ENCODE results near the gene ANGPTL1.

ANGPTL1 gene

GRCh38 chr1:178895928-178896327, 25.1 kb upstream of the ANGPTL1 start:
- Histone ChIP-seq H3K4me1 (ENCODE audit: control insufficient read depth, insufficient read depth, low read length) (no peaks in the 10 kb centered on the region), H3K9me3 (ENCODE audit: control insufficient read depth, insufficient read depth, low read length) (no peaks in the 10 kb centered on the region), H3K4me3 (ENCODE audit: low read length) (no peak overlapping the region), H3K27me3 (ENCODE audit: control insufficient read depth, insufficient read depth, low read length) (no peaks in the 10 kb centered on the region), H3K36me3 (ENCODE audit: control insufficient read depth, insufficient read depth, low read length) (no peaks in the 10 kb centered on the region), H3K27ac (ENCODE audit: low read length) (no peak overlapping the region)
- DNase-seq (ENCODE audit: low read depth, low spot score): no peak

- no peaks in the 10 kb centered on the region for H3K9me3 ChIP-seq (ENCODE audit: control insufficient read depth, insufficient read depth, low read length)
- no peaks in the 10 kb centered on the region for H3K36me3 ChIP-seq (ENCODE audit: control insufficient read depth, insufficient read depth, low read length)
- H3K4me1 ChIP-seq (ENCODE audit: control insufficient read depth, insufficient read depth, low read length): no peaks in the 10 kb centered on the region
- no peak overlapping the region for H3K27ac ChIP-seq (ENCODE audit: low read length)
- no peaks in the 10 kb centered on the region for H3K27me3 ChIP-seq (ENCODE audit: control insufficient read depth, insufficient read depth, low read length)
- no peak for DNase-seq (ENCODE audit: low read depth, low spot score)
- WGBS (ENCODE audit: insufficient coverage, insufficient read length): no CpG with 5 or more reads among the region's 2 CpGs
- no peak overlapping the region for H3K4me3 ChIP-seq (ENCODE audit: low read length)
Measured at GRCh38 chr1:178886551-178886950, 15.7 kb upstream of the ANGPTL1 start.

- Histone ChIP-seq H3K4me3 (ENCODE audit: low read length) (no peak overlapping the region), H3K27ac (ENCODE audit: low read length) (no peak overlapping the region), H3K27me3 (ENCODE audit: control insufficient read depth, insufficient read depth, low read length) (no peaks in the 10 kb centered on the region), H3K9me3 (ENCODE audit: control insufficient read depth, insufficient read depth, low read length) (no peaks in the 10 kb centered on the region), H3K36me3 (ENCODE audit: control insufficient read depth, insufficient read depth, low read length) (no peaks in the 10 kb centered on the region), H3K4me1 (ENCODE audit: control insufficient read depth, insufficient read depth, low read length) (no peaks in the 10 kb centered on the region)
- no CpG with 5 or more reads among the region's 4 CpGs for WGBS (ENCODE audit: insufficient coverage, insufficient read length)
- DNase-seq (ENCODE audit: low read depth, low spot score): no peak
Measured at GRCh38 chr1:178885869-178886268, 15.0 kb upstream of the ANGPTL1 start.

- no peaks in the 10 kb centered on the region for H3K9me3 ChIP-seq (ENCODE audit: control insufficient read depth, insufficient read depth, low read length)
- DNase-seq (ENCODE audit: low read depth, low spot score): no peak
- H3K27ac ChIP-seq (ENCODE audit: low read length): no peak overlapping the region
- no peaks in the 10 kb centered on the region for H3K4me1 ChIP-seq (ENCODE audit: control insufficient read depth, insufficient read depth, low read length)
- WGBS (ENCODE audit: insufficient coverage, insufficient read length): no CpG with 5 or more reads among the region's 3 CpGs
- H3K36me3 ChIP-seq (ENCODE audit: control insufficient read depth, insufficient read depth, low read length): no peaks in the 10 kb centered on the region
- no peaks in the 10 kb centered on the region for H3K27me3 ChIP-seq (ENCODE audit: control insufficient read depth, insufficient read depth, low read length)
- no peak overlapping the region for H3K4me3 ChIP-seq (ENCODE audit: low read length)
Measured at GRCh38 chr1:178881950-178882349, 11.1 kb upstream of the ANGPTL1 start.

GRCh38 chr1:178877896-178878295, 7.0 kb upstream of the ANGPTL1 start:
- Histone ChIP-seq H3K27ac (ENCODE audit: low read length) (no peak overlapping the region), H3K9me3 (ENCODE audit: control insufficient read depth, insufficient read depth, low read length) (no peaks in the 10 kb centered on the region), H3K4me3 (ENCODE audit: low read length) (no peak overlapping the region), H3K36me3 (ENCODE audit: control insufficient read depth, insufficient read depth, low read length) (no peaks in the 10 kb centered on the region), H3K4me1 (ENCODE audit: control insufficient read depth, insufficient read depth, low read length) (no peaks in the 10 kb centered on the region), H3K27me3 (ENCODE audit: control insufficient read depth, insufficient read depth, low read length) (no peaks in the 10 kb centered on the region)
- no CpG with 5 or more reads among the region's 3 CpGs for WGBS (ENCODE audit: insufficient coverage, insufficient read length)
- no peak for DNase-seq (ENCODE audit: low read depth, low spot score)

GRCh38 chr1:178875936-178876335, 5.1 kb upstream of the ANGPTL1 start:
- no peaks in the 10 kb centered on the region for H3K27me3 ChIP-seq (ENCODE audit: control insufficient read depth, insufficient read depth, low read length)
- no peaks in the 10 kb centered on the region for H3K4me1 ChIP-seq (ENCODE audit: control insufficient read depth, insufficient read depth, low read length)
- DNase-seq (ENCODE audit: low read depth, low spot score): no peak
- no peaks in the 10 kb centered on the region for H3K36me3 ChIP-seq (ENCODE audit: control insufficient read depth, insufficient read depth, low read length)
- no peaks in the 10 kb centered on the region for H3K9me3 ChIP-seq (ENCODE audit: control insufficient read depth, insufficient read depth, low read length)
- H3K27ac ChIP-seq (ENCODE audit: low read length): no peak overlapping the region
- no peak overlapping the region for H3K4me3 ChIP-seq (ENCODE audit: low read length)

- no peak overlapping the region for H3K4me3 ChIP-seq (ENCODE audit: low read length)
- DNase-seq (ENCODE audit: low read depth, low spot score): no peak
- H3K4me1 ChIP-seq (ENCODE audit: control insufficient read depth, insufficient read depth, low read length): no peaks in the 10 kb centered on the region
- H3K9me3 ChIP-seq (ENCODE audit: control insufficient read depth, insufficient read depth, low read length): no peaks in the 10 kb centered on the region
- H3K27ac ChIP-seq (ENCODE audit: low read length): no peak overlapping the region
- H3K36me3 ChIP-seq (ENCODE audit: control insufficient read depth, insufficient read depth, low read length): no peaks in the 10 kb centered on the region
- no CpG with 5 or more reads among the region's 2 CpGs for WGBS (ENCODE audit: insufficient coverage, insufficient read length)
- H3K27me3 ChIP-seq (ENCODE audit: control insufficient read depth, insufficient read depth, low read length): no peaks in the 10 kb centered on the region
Measured at GRCh38 chr1:178874966-178875365, 4.1 kb upstream of the ANGPTL1 start.

- DNase-seq (ENCODE audit: low read depth, low spot score): no peak
- Histone ChIP-seq H3K4me1 (ENCODE audit: control insufficient read depth, insufficient read depth, low read length) (no peaks in the 10 kb centered on the region), H3K36me3 (ENCODE audit: control insufficient read depth, insufficient read depth, low read length) (no peaks in the 10 kb centered on the region), H3K9me3 (ENCODE audit: control insufficient read depth, insufficient read depth, low read length) (no peaks in the 10 kb centered on the region), H3K27me3 (ENCODE audit: control insufficient read depth, insufficient read depth, low read length) (no peaks in the 10 kb centered on the region), H3K4me3 (ENCODE audit: low read length) (no peak overlapping the region), H3K27ac (ENCODE audit: low read length) (no peak overlapping the region)
Measured at GRCh38 chr1:178871551-178872320, 859 bp upstream of the ANGPTL1 start.

GRCh38 chr1:178870221-178870620, 656 bp downstream of the ANGPTL1 start:
- WGBS (ENCODE audit: insufficient coverage, insufficient read length): no CpG with 5 or more reads among the region's 1 CpG
- Histone ChIP-seq H3K4me1 (ENCODE audit: control insufficient read depth, insufficient read depth, low read length) (no peaks in the 10 kb centered on the region), H3K27me3 (ENCODE audit: control insufficient read depth, insufficient read depth, low read length) (no peaks in the 10 kb centered on the region), H3K27ac (ENCODE audit: low read length) (no peak overlapping the region), H3K4me3 (ENCODE audit: low read length) (no peak overlapping the region), H3K36me3 (ENCODE audit: control insufficient read depth, insufficient read depth, low read length) (no peaks in the 10 kb centered on the region), H3K9me3 (ENCODE audit: control insufficient read depth, insufficient read depth, low read length) (no peaks in the 10 kb centered on the region)
- DNase-seq (ENCODE audit: low read depth, low spot score): no peak

- Histone ChIP-seq H3K4me1 (ENCODE audit: control insufficient read depth, insufficient read depth, low read length) (no peaks in the 10 kb centered on the region), H3K9me3 (ENCODE audit: control insufficient read depth, insufficient read depth, low read length) (no peaks in the 10 kb centered on the region), H3K4me3 (ENCODE audit: low read length) (no peak overlapping the region), H3K36me3 (ENCODE audit: control insufficient read depth, insufficient read depth, low read length) (no peaks in the 10 kb centered on the region), H3K27me3 (ENCODE audit: control insufficient read depth, insufficient read depth, low read length) (no peaks in the 10 kb centered on the region), H3K27ac (ENCODE audit: low read length) (no peak overlapping the region)
- DNase-seq (ENCODE audit: low read depth, low spot score): no peak
- WGBS (ENCODE audit: insufficient coverage, insufficient read length): no CpG with 5 or more reads among the region's 3 CpGs
Measured at GRCh38 chr1:178869119-178869697, 1.7 kb downstream of the ANGPTL1 start.

GRCh38 chr1:178868706-178869105, 2.2 kb downstream of the ANGPTL1 start:
- Histone ChIP-seq H3K27me3 (ENCODE audit: control insufficient read depth, insufficient read depth, low read length) (no peaks in the 10 kb centered on the region), H3K4me3 (ENCODE audit: low read length) (no peak overlapping the region), H3K4me1 (ENCODE audit: control insufficient read depth, insufficient read depth, low read length) (no peaks in the 10 kb centered on the region), H3K9me3 (ENCODE audit: control insufficient read depth, insufficient read depth, low read length) (no peaks in the 10 kb centered on the region), H3K27ac (ENCODE audit: low read length) (no peak overlapping the region), H3K36me3 (ENCODE audit: control insufficient read depth, insufficient read depth, low read length) (no peaks in the 10 kb centered on the region)
- WGBS (ENCODE audit: insufficient coverage, insufficient read length): no CpG with 5 or more reads among the region's 1 CpG
- no peak for DNase-seq (ENCODE audit: low read depth, low spot score)

All from iPS DF 6.9 (cell line).